Subcutaneous adipose tissue (tissue), 4 donors: ENCODE data around the gene KCNG1. TPM values are rescaled to one million over a fixed set of nuclear protein-coding genes. Genes with fewer than 3 reads are reported as not detected.

Experiments used
- CTCF ChIP-seq: fragments of 450-650 bp; IDR thresholded peaks from one replicate; pipeline ENCODE4 v1.5.1; 2016; ENCODE audit warnings: low read depth, mild to moderate bottlenecking, control low read depth, antibody characterized with exemption, moderate library complexity
- total RNA-seq, 4 donors: library from RNA; depleted of rRNA; stranded (reverse); fragments of >200 nt; gene quantifications; one replicate each; pipeline ENCODE4 v1.1.0, GENCODE V29; 2016

The KCNG1 gene
- total RNA-seq, 4 donors from 2014 or later, result 0.34 TPM; not detected in 3

- TF ChIP-seq CTCF, result no peak
These were observed 41.2 kb downstream of the KCNG1 start for GRCh38 chr20:50981714-50982048.

- no peak for TF ChIP-seq CTCF
These were observed 41.8 kb downstream of the KCNG1 start for GRCh38 chr20:50980851-50981713.

DNA sequence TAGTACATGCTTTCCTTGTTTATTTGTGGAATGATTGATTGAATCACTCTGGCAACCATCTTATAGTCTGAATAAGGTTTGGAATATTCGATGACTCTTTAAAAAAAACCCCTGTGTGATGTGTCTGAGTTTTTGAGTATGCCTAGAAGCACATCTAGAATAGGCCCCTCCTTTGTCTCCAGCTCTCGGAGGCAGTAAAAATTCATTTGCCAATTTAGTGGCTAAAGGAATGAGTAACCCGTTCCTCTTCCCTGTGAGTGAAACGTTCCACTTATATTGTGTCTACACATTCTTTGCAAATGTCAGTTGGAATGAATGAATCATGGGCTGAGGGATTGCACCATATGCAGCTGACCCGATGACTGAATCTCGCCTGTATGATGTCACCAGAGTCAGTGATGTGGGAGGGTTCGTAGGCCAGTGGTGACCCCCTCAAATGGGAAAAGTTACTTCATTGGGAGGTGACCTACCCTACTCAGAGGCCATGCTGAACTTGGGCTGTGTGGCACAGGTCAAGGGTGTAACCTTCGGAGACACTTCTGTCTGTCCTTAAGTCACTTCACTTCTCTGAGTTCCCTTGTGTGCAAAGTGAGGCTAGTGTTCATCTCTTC lies 42.7 kb downstream of the KCNG1 start:
- no peak for TF ChIP-seq CTCF

- TF ChIP-seq CTCF, result no peak
These were observed 45.6 kb downstream of the KCNG1 start for GRCh38 chr20:50977066-50978021.

DNA sequence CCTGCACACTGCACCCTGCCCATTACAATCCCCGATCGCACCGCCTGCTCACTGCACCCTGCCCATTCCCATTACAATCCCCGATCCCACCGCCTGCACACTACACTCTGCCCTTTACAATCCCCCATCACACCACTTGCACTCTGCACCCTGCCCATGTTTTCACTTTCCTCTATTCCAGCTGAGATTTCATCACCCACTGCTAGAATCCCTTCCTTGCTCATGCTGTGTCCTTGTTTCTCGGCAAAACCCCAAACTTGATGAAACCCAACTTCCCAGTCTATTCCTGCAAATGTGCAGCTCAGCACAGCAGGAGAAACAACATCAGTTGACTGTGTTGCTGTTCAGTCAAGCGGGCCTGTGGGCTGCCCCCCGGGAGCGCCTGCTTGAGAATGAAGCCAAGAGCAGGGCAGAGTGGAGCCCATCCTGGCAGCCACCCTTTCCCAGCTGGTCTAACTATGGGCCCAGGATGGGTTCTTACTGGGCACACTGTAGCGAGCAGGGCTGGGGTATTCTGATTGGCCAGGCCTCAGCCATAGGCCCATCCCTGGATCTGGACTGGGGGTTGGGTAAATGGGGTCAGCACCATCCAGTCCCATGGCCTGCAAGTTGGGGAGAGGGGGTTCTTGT lies 47.1 kb downstream of the KCNG1 start:
- no peak for TF ChIP-seq CTCF

DNA sequence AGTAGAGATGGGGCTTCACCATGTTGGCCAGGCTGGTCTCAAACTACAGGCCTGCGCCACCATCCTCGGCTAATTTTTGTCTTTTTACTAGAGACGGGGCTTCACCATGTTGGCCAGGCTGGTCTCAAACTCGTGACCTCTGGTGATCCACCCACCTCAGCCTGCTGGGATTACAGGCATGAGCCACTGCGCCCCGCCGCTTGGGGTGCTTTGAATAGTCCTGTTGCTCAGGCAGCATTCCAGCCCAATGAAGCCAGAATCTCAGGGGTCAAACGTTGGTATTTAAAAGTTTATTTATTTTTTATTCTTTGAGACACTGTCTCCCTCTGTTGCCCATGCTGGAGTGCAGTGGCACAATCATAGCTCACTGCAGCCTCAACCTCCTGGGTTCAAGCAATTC lies 53.0 kb downstream of the KCNG1 start:
- no peak for TF ChIP-seq CTCF
